Astrocyte (in vitro differentiated cells and primary cell): ENCODE measurements around the gene TLE2. TPM values are rescaled to one million over a fixed set of nuclear protein-coding genes. Genes with fewer than 3 reads are reported as not detected.

ENCODE experiments used
- DNase-seq: peaks from one replicate; pipeline ENCODE4 v3.0.0-alpha.2; 2010; ENCODE audit warnings: low read depth
- FAIRE-seq: peaks from 2 replicates; lab custom pipeline; 2011; peaks lifted over from hg19 to GRCh38; lab: Jason Lieb, UNC
- H2AFZ ChIP-seq: 2 replicates; pipeline ENCODE4 v1.6.0; 2012; ENCODE audit warnings: low read depth, low read length, inconsistent platforms
- H3K27ac ChIP-seq: 2 replicates; pipeline ENCODE4 v1.5.1; 2011; ENCODE audit warnings: low read depth, low read length, inconsistent platforms
- H3K27me3 ChIP-seq: 2 replicates; pipeline ENCODE4 v1.6.0; 2011; ENCODE audit warnings: low read length, inconsistent platforms; ENCODE audit not compliant: insufficient read depth
- H3K36me3 ChIP-seq: 2 replicates; pipeline ENCODE4 v1.5.1; 2011; ENCODE audit warnings: low read length, inconsistent platforms; ENCODE audit not compliant: insufficient read depth
- H3K4me1 ChIP-seq: 2 replicates; pipeline ENCODE4 v1.5.1; 2011; ENCODE audit warnings: low read length, inconsistent platforms; ENCODE audit not compliant: insufficient read depth
- H3K4me2 ChIP-seq: 2 replicates; pipeline ENCODE4 v1.6.0; 2012; ENCODE audit warnings: low read length, inconsistent platforms
- H3K4me3 ChIP-seq: 2 replicates; pipeline ENCODE4 v1.5.1; 2011; ENCODE audit warnings: low read depth, mild to moderate bottlenecking, low read length, inconsistent platforms; ENCODE audit not compliant: insufficient read depth
- H3K79me2 ChIP-seq: 2 replicates; pipeline ENCODE4 v1.6.0; 2012; ENCODE audit warnings: mild to moderate bottlenecking, low read length, inconsistent platforms; ENCODE audit not compliant: insufficient read depth
- H3K9ac ChIP-seq: 2 replicates; pipeline ENCODE4 v1.6.0; 2012; ENCODE audit warnings: mild to moderate bottlenecking, low read length, inconsistent platforms
- H3K9me3 ChIP-seq: 2 replicates; pipeline ENCODE4 v1.5.1; 2012; ENCODE audit warnings: low read depth, mild to moderate bottlenecking, low read length, inconsistent platforms; ENCODE audit not compliant: insufficient read depth
- H4K20me1 ChIP-seq: 2 replicates; pipeline ENCODE4 v1.6.0; 2012; ENCODE audit warnings: low read length, inconsistent platforms; ENCODE audit not compliant: insufficient read depth
- H3K27ac Mint-ChIP-seq: one replicate; pipeline ENCODE4 v1.8.0; 2021; ENCODE audit warnings: mild to moderate bottlenecking, mixed read lengths; ENCODE audit not compliant: unreplicated experiment
- H3K27me3 Mint-ChIP-seq: one replicate; pipeline ENCODE4 v1.8.0; 2021; ENCODE audit warnings: low read depth, mixed read lengths; ENCODE audit not compliant: unreplicated experiment
- H3K36me3 Mint-ChIP-seq: one replicate; pipeline ENCODE4 v1.8.0; 2021; ENCODE audit warnings: low read depth, mixed read lengths; ENCODE audit not compliant: unreplicated experiment
- H3K4me1 Mint-ChIP-seq: one replicate; pipeline ENCODE4 v1.8.0; 2021; ENCODE audit warnings: low read depth, mixed read lengths; ENCODE audit not compliant: unreplicated experiment
- H3K4me3 Mint-ChIP-seq: one replicate; pipeline ENCODE4 v1.8.0; 2021; ENCODE audit warnings: mild to moderate bottlenecking, moderate library complexity, mixed read lengths; ENCODE audit not compliant: unreplicated experiment
- H3K9me3 Mint-ChIP-seq: one replicate; pipeline ENCODE4 v1.8.0; 2021; ENCODE audit warnings: mild to moderate bottlenecking, mixed read lengths; ENCODE audit not compliant: unreplicated experiment
- EZH2 ChIP-seq: IDR thresholded peaks from 2 replicates; pipeline ENCODE4 v1.6.1; 2012; ENCODE audit warnings: mild to moderate bottlenecking, low read length, inconsistent platforms; ENCODE audit not compliant: insufficient read depth
- total RNA-seq: library from RNA; stranded (reverse); gene quantifications from 2 replicates; pipeline ENCODE4 v1.2.1, GENCODE V29; 2021
- TF ChIP-seq, protein P1 (sequence below): IDR thresholded peaks from 2 replicates; pipeline ENCODE4 v1.5.1; 2011; ENCODE audit warnings: low read depth, mild to moderate bottlenecking, inconsistent platforms, low read length, moderate library complexity; ENCODE audit not compliant: insufficient read depth

TLE2 gene
- total RNA-seq, 1 donor from 2014 or later: 0.79 TPM

DNA sequence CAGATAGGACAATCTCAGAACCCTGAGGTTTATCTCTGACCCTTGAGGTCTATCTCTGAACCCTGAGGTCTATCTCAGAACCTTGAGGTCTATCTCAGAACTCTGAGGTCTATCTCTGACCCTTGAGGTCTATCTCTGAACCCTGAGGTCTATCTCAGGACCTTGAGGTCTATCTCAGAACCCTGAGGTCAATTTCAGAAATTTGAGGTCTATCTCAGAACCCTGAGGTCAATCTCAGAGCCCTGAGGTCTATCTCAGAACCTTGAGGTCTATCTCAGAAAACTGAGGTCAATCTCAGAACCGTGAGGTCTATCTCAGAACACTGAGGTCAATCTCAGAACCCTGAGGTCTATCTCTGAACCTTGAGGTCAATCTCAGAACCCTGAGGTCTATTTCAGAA is 2.3 kb downstream of the TLE2 start:
- no peaks in the 10 kb centered on the region for H3K79me2 ChIP-seq
- H3K36me3 ChIP-seq: no peaks in the 10 kb centered on the region
- Mint-ChIP-seq H3K4me3 (no peak overlapping the region), H3K27ac (no peak overlapping the region), H3K9me3 (peaks cover 9% of the 10 kb centered on the region), H3K36me3 (peaks cover 4% of the 10 kb centered on the region), H3K4me1 (no peaks in the 10 kb centered on the region), H3K27me3 (peaks cover 66% of the 10 kb centered on the region)
- no peak for DNase-seq
- no peaks in the 10 kb centered on the region for H3K4me1 ChIP-seq
- no peaks in the 10 kb centered on the region for H4K20me1 ChIP-seq
- no peak overlapping the region for H3K9ac ChIP-seq
- H3K4me3 ChIP-seq: no peak overlapping the region
- no peak for FAIRE-seq
- TF ChIP-seq, protein P1, sequence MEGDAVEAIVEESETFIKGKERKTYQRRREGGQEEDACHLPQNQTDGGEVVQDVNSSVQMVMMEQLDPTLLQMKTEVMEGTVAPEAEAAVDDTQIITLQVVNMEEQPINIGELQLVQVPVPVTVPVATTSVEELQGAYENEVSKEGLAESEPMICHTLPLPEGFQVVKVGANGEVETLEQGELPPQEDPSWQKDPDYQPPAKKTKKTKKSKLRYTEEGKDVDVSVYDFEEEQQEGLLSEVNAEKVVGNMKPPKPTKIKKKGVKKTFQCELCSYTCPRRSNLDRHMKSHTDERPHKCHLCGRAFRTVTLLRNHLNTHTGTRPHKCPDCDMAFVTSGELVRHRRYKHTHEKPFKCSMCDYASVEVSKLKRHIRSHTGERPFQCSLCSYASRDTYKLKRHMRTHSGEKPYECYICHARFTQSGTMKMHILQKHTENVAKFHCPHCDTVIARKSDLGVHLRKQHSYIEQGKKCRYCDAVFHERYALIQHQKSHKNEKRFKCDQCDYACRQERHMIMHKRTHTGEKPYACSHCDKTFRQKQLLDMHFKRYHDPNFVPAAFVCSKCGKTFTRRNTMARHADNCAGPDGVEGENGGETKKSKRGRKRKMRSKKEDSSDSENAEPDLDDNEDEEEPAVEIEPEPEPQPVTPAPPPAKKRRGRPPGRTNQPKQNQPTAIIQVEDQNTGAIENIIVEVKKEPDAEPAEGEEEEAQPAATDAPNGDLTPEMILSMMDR: no peak
- no peak for TF ChIP-seq EZH2
- H3K27ac ChIP-seq: no peak overlapping the region
- peaks cover 54% of the 10 kb centered on the region for H3K27me3 ChIP-seq
- H3K9me3 ChIP-seq: no peaks in the 10 kb centered on the region
- H2AFZ ChIP-seq: no peak overlapping the region
- no peak overlapping the region for H3K4me2 ChIP-seq

DNA sequence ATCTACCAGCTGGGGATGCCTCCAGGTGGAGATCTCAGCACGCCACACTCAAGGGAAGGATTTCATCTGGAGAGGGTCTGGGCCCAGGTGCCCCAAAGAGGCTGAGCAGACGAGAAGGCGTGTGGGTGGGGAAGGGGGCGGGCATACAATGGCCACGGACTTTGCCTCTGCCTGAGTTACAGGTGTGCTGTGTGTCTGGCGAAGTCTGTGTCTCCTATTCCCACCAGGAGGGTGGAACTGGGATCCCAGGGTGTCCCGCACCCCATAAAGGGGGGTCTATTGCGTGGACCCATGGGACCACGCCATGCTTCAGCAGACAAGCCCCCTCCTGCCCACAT is 3.6 kb downstream of the TLE2 start:
- FAIRE-seq: no peak
- Mint-ChIP-seq H3K9me3 (peaks cover 6% of the 10 kb centered on the region), H3K27ac (no peak overlapping the region), H3K27me3 (peaks cover 56% of the 10 kb centered on the region), H3K4me1 (no peaks in the 10 kb centered on the region), H3K36me3 (peaks cover 4% of the 10 kb centered on the region), H3K4me3 (no peak overlapping the region)
- Histone ChIP-seq H3K27ac (no peak overlapping the region), H3K4me3 (no peak overlapping the region), H2AFZ (no peak overlapping the region), H3K79me2 (no peaks in the 10 kb centered on the region), H3K9me3 (no peaks in the 10 kb centered on the region), H3K9ac (no peak overlapping the region), H3K4me2 (no peak overlapping the region), H3K27me3 (peaks cover 44% of the 10 kb centered on the region), H4K20me1 (no peaks in the 10 kb centered on the region), H3K36me3 (no peaks in the 10 kb centered on the region), H3K4me1 (no peaks in the 10 kb centered on the region)
- TF ChIP-seq, protein P1: no peak
- TF ChIP-seq EZH2: no peak
- DNase-seq: no peak

GRCh38 chr19:3024870-3025548 is 4.1 kb downstream of the TLE2 start:
- DNase-seq (no peak), FAIRE-seq (no peak)
- no peak overlapping the region for H3K27ac ChIP-seq
- Mint-ChIP-seq H3K4me3 (no peak overlapping the region), H3K4me1 (no peaks in the 10 kb centered on the region), H3K9me3 (peaks cover 6% of the 10 kb centered on the region), H3K36me3 (peaks cover 4% of the 10 kb centered on the region), H3K27me3 (peaks cover 55% of the 10 kb centered on the region), H3K27ac (no peak overlapping the region)
- no peaks in the 10 kb centered on the region for H3K36me3 ChIP-seq
- H2AFZ ChIP-seq: no peak overlapping the region
- no peak overlapping the region for H3K9ac ChIP-seq
- H3K4me3 ChIP-seq: no peak overlapping the region
- H4K20me1 ChIP-seq: no peaks in the 10 kb centered on the region
- H3K79me2 ChIP-seq: no peaks in the 10 kb centered on the region
- no peak overlapping the region for H3K4me2 ChIP-seq
- peaks cover 39% of the 10 kb centered on the region for H3K27me3 ChIP-seq
- peak; percentile 46 for TF ChIP-seq EZH2
- TF ChIP-seq, protein P1: no peak
- no peaks in the 10 kb centered on the region for H3K4me1 ChIP-seq
- no peaks in the 10 kb centered on the region for H3K9me3 ChIP-seq
